ENCODE results near the gene CFAP299.

The CFAP299 gene

DNA sequence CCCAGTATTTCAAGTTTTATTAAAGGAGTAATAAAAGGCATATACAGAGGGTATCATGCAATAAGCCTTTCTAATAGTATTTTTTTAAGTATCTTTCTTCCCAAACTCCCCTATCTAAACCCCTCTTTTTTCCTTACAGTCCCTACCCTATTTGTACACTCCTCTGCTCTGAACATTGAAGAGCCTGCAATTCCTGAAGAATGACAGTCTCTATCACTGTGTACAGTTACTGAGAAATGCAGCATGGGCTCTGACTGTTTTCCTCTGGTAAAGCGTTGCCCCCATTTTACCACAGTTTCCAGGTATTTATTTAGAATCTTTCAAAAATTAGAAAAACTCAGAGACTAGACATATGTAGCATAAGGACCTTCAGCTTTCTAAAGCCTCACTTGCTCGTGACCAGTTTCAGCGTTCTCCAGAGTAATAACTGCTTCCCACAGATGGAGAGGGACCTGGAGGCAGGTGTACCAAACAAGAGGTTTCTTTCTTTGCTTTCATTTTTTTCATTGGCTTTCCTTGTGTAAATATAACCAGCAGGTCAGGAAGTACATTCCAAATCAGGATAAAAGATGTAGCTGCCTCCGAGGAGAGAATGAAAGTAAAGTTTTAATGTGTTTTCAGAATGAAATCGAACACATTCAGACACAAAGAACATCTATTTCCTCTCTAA, 230.8 kb downstream of the CFAP299 start:
- DNase-seq (ENCODE audit: low read depth), result no peak
- no peak for TF ChIP-seq CTCF (IDR thresholded peaks at IDR 0.05; ENCODE audit: low read length, missing control alignments)
- H3K4me3 ChIP-seq (replicated peaks; ENCODE audit: low read depth, low read length), result peak overlapping the region; percentile 23

DNA sequence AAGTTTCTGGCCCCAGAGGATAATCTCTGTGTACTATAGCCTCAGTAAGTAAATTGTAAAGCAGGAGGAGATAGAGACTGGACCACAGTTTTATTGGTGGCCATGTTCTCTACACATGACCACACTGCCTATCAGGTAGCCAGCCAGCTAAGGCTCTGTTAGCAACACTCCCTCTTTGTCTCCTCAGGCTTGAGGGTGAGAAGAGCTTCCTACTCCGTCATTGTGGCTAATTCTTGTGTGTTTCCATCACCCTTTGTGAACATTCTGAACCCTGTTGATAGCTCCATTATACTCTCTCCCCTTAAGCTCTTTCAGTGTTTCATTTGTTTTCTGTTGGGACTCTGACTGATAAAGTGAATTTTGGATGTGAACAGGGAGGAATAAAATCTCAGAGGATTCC, 233.4 kb downstream of the CFAP299 start:
- H3K4me3 ChIP-seq (replicated peaks; ENCODE audit: low read depth, low read length), result no peak overlapping the region
- DNase-seq (ENCODE audit: low read depth), result no peak
- TF ChIP-seq CTCF (IDR thresholded peaks at IDR 0.05; ENCODE audit: low read length, missing control alignments), result no peak

DNA sequence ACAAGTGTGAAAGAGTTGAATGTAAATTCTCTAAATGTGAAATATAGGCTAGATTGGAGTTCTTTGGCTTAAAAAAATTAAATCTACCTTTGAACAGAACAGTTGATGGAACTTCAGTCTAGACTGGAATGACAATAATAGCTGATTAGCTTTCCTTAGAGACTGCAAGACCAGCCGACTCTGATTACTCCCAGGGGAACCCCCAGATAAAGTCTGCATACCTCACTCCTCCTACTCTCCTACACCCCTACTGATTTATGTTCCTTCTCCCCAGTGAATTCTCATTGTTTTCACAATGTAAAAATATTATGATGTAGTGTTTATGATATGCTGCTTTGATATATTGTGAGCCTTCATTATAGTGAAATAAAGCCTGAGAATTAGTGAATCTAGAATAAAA, 241.3 kb downstream of the CFAP299 start:
- no peak for TF ChIP-seq CTCF (IDR thresholded peaks at IDR 0.05; ENCODE audit: low read length, missing control alignments)
- peak; percentile 1 for DNase-seq (ENCODE audit: low read depth)
- H3K4me3 ChIP-seq (replicated peaks; ENCODE audit: low read depth, low read length), result no peak overlapping the region

- no peak overlapping the region for H3K4me3 ChIP-seq (replicated peaks; ENCODE audit: low read depth, low read length)
- DNase-seq (ENCODE audit: low read depth), result no peak
- no peak for TF ChIP-seq CTCF (IDR thresholded peaks at IDR 0.05; ENCODE audit: low read length, missing control alignments)
Observed at GRCh38 chr4:80578001-80578400, 242.5 kb downstream of the CFAP299 start.

GRCh38 chr4:80585542-80585941, 250.0 kb downstream of the CFAP299 start:
- TF ChIP-seq CTCF (IDR thresholded peaks at IDR 0.05; ENCODE audit: low read length, missing control alignments), result no peak
- DNase-seq (ENCODE audit: low read depth), result no peak
- H3K4me3 ChIP-seq (replicated peaks; ENCODE audit: low read depth, low read length), result no peak overlapping the region

GRCh38 chr4:80586716-80587115, 251.2 kb downstream of the CFAP299 start:
- DNase-seq (ENCODE audit: low read depth), result no peak
- no peak overlapping the region for H3K4me3 ChIP-seq (replicated peaks; ENCODE audit: low read depth, low read length)
- no peak for TF ChIP-seq CTCF (IDR thresholded peaks at IDR 0.05; ENCODE audit: low read length, missing control alignments)

GRCh38 chr4:80587871-80588385, 252.4 kb downstream of the CFAP299 start:
- no peak overlapping the region for H3K4me3 ChIP-seq (replicated peaks; ENCODE audit: low read depth, low read length)
- no peak for TF ChIP-seq CTCF (IDR thresholded peaks at IDR 0.05; ENCODE audit: low read length, missing control alignments)
- no peak for DNase-seq (ENCODE audit: low read depth)

Data from fibroblast of pulmonary artery (primary cell).